DOHH2 (cell line): Measurements from ENCODE around the gene GFAP.

ENCODE experiments used
- H3F3A ChIP-seq: fragments of 200-600 bp; sonication (generic), shearing (Covaris generic); 2 replicates; pipeline ENCODE4 v1.6.0; 2016; ENCODE audit warnings: antibody characterized with exemption, mild to moderate bottlenecking; ENCODE audit not compliant: control insufficient read depth, insufficient read depth
- H3K27ac ChIP-seq: fragments of 200-600 bp; sonication (generic); 2 replicates; pipeline ENCODE4 v1.5.1; 2014; ENCODE audit warnings: low read depth, mild to moderate bottlenecking, low read length, moderate library complexity
- H3K27me3 ChIP-seq: fragments of 200-600 bp; sonication (generic); 2 replicates; pipeline ENCODE4 v1.6.1; 2014; ENCODE audit warnings: mild to moderate bottlenecking, low read length, mixed read lengths; ENCODE audit not compliant: control insufficient read depth
- H3K36me3 ChIP-seq: fragments of 200-600 bp; sonication (generic); 2 replicates; pipeline ENCODE4 v1.6.1; 2014; ENCODE audit warnings: mild to moderate bottlenecking, low read length, moderate library complexity, mixed read lengths; ENCODE audit not compliant: control insufficient read depth
- H3K4me1 ChIP-seq: fragments of 200-600 bp; sonication (generic); 2 replicates; pipeline ENCODE4 v1.6.1; 2014; ENCODE audit warnings: mild to moderate bottlenecking, low read length, mixed read lengths; ENCODE audit not compliant: control insufficient read depth
- H3K4me2 ChIP-seq: fragments of 200-600 bp; sonication (generic); 2 replicates; pipeline ENCODE4 v1.6.0; 2014; ENCODE audit warnings: mild to moderate bottlenecking, low read length, moderate library complexity
- H3K4me3 ChIP-seq: fragments of 200-600 bp; sonication (generic); 2 replicates; pipeline ENCODE4 v1.5.1; 2014; ENCODE audit warnings: mild to moderate bottlenecking, low read length, mixed read lengths
- H3K79me2 ChIP-seq: fragments of 200-600 bp; sonication (generic); 2 replicates; pipeline ENCODE4 v1.6.1; 2014; ENCODE audit warnings: mild to moderate bottlenecking, low read length, mixed read lengths; ENCODE audit not compliant: control insufficient read depth
- H3K9me2 ChIP-seq: fragments of 200-600 bp; sonication (generic); replicated peaks from 2 replicates; pipeline ENCODE4 v1.6.1; 2014; ENCODE audit warnings: mild to moderate bottlenecking, low read length, mixed read lengths; ENCODE audit not compliant: control insufficient read depth
- H3K9me3 ChIP-seq: fragments of 200-600 bp; sonication (generic); 2 replicates; pipeline ENCODE4 v1.6.1; 2014; ENCODE audit warnings: antibody characterized with exemption, low read length, mixed read lengths; ENCODE audit not compliant: control insufficient read depth, insufficient read depth
- H4K20me1 ChIP-seq: fragments of 200-600 bp; sonication (generic); 2 replicates; pipeline ENCODE4 v1.6.0; 2014; ENCODE audit warnings: low read depth, mild to moderate bottlenecking, antibody characterized with exemption, low read length, moderate library complexity; ENCODE audit not compliant: control insufficient read depth, insufficient read depth
- CTCF ChIP-seq: fragments of 200-600 bp; sonication (generic); IDR thresholded peaks from one replicate; pipeline ENCODE4 v1.5.1; 2014; ENCODE audit warnings: antibody characterized with exemption, mild to moderate bottlenecking, low read depth, low read length; ENCODE audit not compliant: poor library complexity, severe bottlenecking
- EZH2phosphoT487 ChIP-seq: fragments of 200-600 bp; sonication (generic); IDR thresholded peaks from 2 replicates; pipeline ENCODE4 v1.6.1; 2017; ENCODE audit warnings: borderline replicate concordance, mild to moderate bottlenecking, antibody characterized with exemption, low read length, moderate library complexity, mixed read lengths

Gene GFAP

GRCh38 chr17:44925731-44926697, 10.7 kb upstream of the GFAP start:
- Histone ChIP-seq H3F3A (peaks cover 7% of the 10 kb centered on the region; the same call in 1 of the 2 replicates), H3K36me3 (peaks cover 54% of the 10 kb centered on the region), H3K79me2 (no peaks in the 10 kb centered on the region)

DNA sequence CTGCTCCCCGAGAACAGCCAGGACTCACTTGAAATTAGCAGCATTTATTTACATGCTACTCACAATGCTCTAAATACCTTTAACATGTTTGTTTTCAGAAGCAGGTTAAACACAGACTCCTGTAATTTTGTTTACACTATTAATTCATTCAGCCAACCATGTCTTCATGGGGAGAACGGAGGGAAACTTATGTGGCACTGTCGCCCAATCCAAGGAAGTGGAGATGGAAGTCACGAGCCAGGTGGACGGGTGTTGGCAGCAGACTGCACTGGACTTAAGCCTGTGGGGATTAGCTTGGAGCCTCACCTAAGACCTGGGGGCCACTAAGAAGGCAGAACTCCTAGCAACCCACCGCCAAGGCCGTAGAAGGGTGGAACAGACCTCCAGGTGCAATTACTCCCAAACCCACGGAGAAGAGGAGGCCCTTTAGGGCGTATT, 8.8 kb upstream of the GFAP start:
- peaks cover 35% of the 10 kb centered on the region for H3K36me3 ChIP-seq
- no peak overlapping the region for H3K4me3 ChIP-seq
- no peak overlapping the region for H3K4me2 ChIP-seq
- no peaks in the 10 kb centered on the region for H3K9me2 ChIP-seq
- peaks cover 9% of the 10 kb centered on the region for H3F3A ChIP-seq
- H3K27me3 ChIP-seq, result peaks cover 5% of the 10 kb centered on the region; the same call in 1 of the 2 replicates
- H3K9me3 ChIP-seq, result no peaks in the 10 kb centered on the region
- H4K20me1 ChIP-seq, result 0 out of 2 replicates have a peak, but pooled peaks cover 3% of the 10 kb centered on the region
- peaks cover 13% of the 10 kb centered on the region for H3K4me1 ChIP-seq
- H3K79me2 ChIP-seq, result no peaks in the 10 kb centered on the region
- no peak overlapping the region for H3K27ac ChIP-seq
- TF ChIP-seq EZH2phosphoT487 (no peak), CTCF (no peak)

More at GRCh38 chr17:44925731-44926697, 10.7 kb upstream of the GFAP start:
- TF ChIP-seq CTCF (no peak), EZH2phosphoT487 (no peak)
- H3K4me3 ChIP-seq, result no peak overlapping the region
- 0 out of 2 replicates have a peak, but pooled peaks cover 3% of the 10 kb centered on the region for H4K20me1 ChIP-seq
- peaks cover 2% of the 10 kb centered on the region for H3K4me1 ChIP-seq
- H3K27me3 ChIP-seq, result no peaks in the 10 kb centered on the region
- H3K4me2 ChIP-seq, result no peak overlapping the region
- H3K9me3 ChIP-seq, result no peaks in the 10 kb centered on the region
- H3K9me2 ChIP-seq, result no peaks in the 10 kb centered on the region
- no peak overlapping the region for H3K27ac ChIP-seq

- no peak overlapping the region for H3K4me2 ChIP-seq
- peaks cover 13% of the 10 kb centered on the region for H3K4me1 ChIP-seq
- H3F3A ChIP-seq, result peaks cover 9% of the 10 kb centered on the region
- TF ChIP-seq EZH2phosphoT487 (no peak), CTCF (no peak)
- peaks cover 23% of the 10 kb centered on the region for H3K36me3 ChIP-seq
- 0 out of 2 replicates have a peak, but pooled peaks cover 3% of the 10 kb centered on the region for H4K20me1 ChIP-seq
- no peak overlapping the region for H3K4me3 ChIP-seq
- no peaks in the 10 kb centered on the region for H3K79me2 ChIP-seq
- no peaks in the 10 kb centered on the region for H3K9me3 ChIP-seq
- H3K9me2 ChIP-seq, result no peaks in the 10 kb centered on the region
- peaks cover 5% of the 10 kb centered on the region; the same call in 1 of the 2 replicates for H3K27me3 ChIP-seq
- no peak overlapping the region for H3K27ac ChIP-seq
These were observed 7.6 kb upstream of the GFAP start for GRCh38 chr17:44922746-44923470.
